Measurements from ENCODE around the gene ENOX1.

DNA sequence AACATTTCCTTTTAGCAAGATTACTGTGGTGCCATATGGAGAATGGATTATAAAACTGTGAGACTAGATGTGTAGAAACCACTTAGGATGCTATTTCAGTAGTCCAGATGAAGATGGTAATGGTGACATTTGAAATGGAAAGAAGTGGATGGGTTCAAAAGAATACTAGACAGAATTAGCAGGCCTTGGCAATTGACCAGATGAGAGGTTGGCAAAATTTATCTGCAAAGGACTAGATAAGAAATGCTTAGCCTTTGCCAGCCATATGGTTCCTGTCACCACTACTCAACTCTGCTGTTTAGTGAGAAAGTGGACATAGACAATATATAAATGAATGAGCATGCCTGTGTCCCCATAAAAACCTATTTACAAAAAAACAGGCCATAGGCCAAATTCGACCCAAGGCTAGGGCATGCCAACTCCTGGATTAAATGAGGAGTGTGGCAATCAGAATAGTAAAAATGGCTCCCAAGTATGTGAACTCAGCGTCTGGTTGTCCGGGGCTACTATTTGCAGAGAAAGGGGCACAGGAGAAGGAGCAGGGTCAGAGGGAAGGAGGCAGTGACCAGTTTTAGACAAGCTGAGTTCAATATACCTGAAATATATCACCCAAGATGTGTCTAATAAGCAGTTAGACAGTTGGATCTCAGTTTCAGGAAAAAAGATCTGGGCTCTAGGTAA lies 98.4 kb downstream of the ENOX1 start:
- TF ChIP-seq, protein P1, sequence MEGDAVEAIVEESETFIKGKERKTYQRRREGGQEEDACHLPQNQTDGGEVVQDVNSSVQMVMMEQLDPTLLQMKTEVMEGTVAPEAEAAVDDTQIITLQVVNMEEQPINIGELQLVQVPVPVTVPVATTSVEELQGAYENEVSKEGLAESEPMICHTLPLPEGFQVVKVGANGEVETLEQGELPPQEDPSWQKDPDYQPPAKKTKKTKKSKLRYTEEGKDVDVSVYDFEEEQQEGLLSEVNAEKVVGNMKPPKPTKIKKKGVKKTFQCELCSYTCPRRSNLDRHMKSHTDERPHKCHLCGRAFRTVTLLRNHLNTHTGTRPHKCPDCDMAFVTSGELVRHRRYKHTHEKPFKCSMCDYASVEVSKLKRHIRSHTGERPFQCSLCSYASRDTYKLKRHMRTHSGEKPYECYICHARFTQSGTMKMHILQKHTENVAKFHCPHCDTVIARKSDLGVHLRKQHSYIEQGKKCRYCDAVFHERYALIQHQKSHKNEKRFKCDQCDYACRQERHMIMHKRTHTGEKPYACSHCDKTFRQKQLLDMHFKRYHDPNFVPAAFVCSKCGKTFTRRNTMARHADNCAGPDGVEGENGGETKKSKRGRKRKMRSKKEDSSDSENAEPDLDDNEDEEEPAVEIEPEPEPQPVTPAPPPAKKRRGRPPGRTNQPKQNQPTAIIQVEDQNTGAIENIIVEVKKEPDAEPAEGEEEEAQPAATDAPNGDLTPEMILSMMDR (IDR thresholded peaks at IDR 0.05; ENCODE audit: extremely low read depth in 1 of 2, insufficient read depth in 1 of 2, low read depth in 1 of 2, low read length in 2 of 2) = no peak
- TF ChIP-seq POLR2A (IDR thresholded peaks at IDR 0.05; ENCODE audit: low read depth, low read length) (no peak), GATA2 (IDR thresholded peaks at IDR 0.05; ENCODE audit: insufficient read depth, insufficient read length, low read depth, low read length) (no peak), JUN (IDR thresholded peaks at IDR 0.05; ENCODE audit: borderline replicate concordance, insufficient read depth, insufficient read length, low read depth) (no peak), EZH2 (IDR thresholded peaks at IDR 0.05; ENCODE audit: borderline replicate concordance, low read depth, low read length, severe bottlenecking) (no peak), POLR2AphosphoS5 (IDR thresholded peaks at IDR 0.05; ENCODE audit: insufficient read depth, low read depth, low read length) (no peak), MYC (IDR thresholded peaks at IDR 0.05; ENCODE audit: low read depth, low read length) (no peak), FOS (IDR thresholded peaks at IDR 0.05; ENCODE audit: borderline replicate concordance, insufficient read depth, low read length) (no peak)
- TF ChIP-seq, protein P2, sequence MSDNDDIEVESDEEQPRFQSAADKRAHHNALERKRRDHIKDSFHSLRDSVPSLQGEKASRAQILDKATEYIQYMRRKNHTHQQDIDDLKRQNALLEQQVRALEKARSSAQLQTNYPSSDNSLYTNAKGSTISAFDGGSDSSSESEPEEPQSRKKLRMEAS (IDR thresholded peaks at IDR 0.05; ENCODE audit: insufficient read depth, insufficient read length) = no peak
